ENCODE results near the gene CACNA1S. TPM values are rescaled to one million over a fixed set of nuclear protein-coding genes. Genes with fewer than 3 reads are reported as not detected.

The CACNA1S gene
- total and polyA plus RNA-seq, 2 of the 8 experiments (the other 6 are each of a cell fraction or from before 2014, with no cell fraction given), result 0.06 TPM; not detected in 1

- FAIRE-seq, result no peak
- no peak for TF ChIP-seq CBX5 (IDR thresholded peaks at IDR 0.05; ENCODE audit: low read depth, low read length)
- no peak for TF ChIP-seq ASH2L (IDR thresholded peaks at IDR 0.05; ENCODE audit: low read length)
- TF ChIP-seq POLR2A (IDR thresholded peaks at IDR 0.05; ENCODE audit: control extremely low read depth in 1 of 2, low read depth in 2 of 2, low read length in 2 of 2), result no peak
- no peak for TF ChIP-seq KDM4A (IDR thresholded peaks at IDR 0.05; ENCODE audit: low read depth, low read length, severe bottlenecking)
- no peak for TF ChIP-seq RNF2 (IDR thresholded peaks at IDR 0.05; ENCODE audit: borderline replicate concordance, low read depth, low read length, missing control alignments, poor library complexity, severe bottlenecking)
- TF ChIP-seq TAF7 (optimal IDR thresholded peaks at IDR 0.05; ENCODE audit: borderline replicate concordance, low read depth, low read length), result no peak
- no peak for TF ChIP-seq SUZ12 (IDR thresholded peaks at IDR 0.05; ENCODE audit: low read length)
- no peak for TF ChIP-seq SRF (IDR thresholded peaks at IDR 0.05; ENCODE audit: low read depth, low read length)
- no peak for TF ChIP-seq JUND (IDR thresholded peaks at IDR 0.05; ENCODE audit: low read length)
- no peak for TF ChIP-seq SIRT6 (IDR thresholded peaks at IDR 0.05; ENCODE audit: low read length)
- no peak for TF ChIP-seq GTF2F1 (IDR thresholded peaks at IDR 0.05; ENCODE audit: borderline replicate concordance, low read depth, low read length)
- no peak for TF ChIP-seq POLR2AphosphoS5 (IDR thresholded peaks at IDR 0.05; ENCODE audit: low read depth, low read length)
- no peak for TF ChIP-seq CHD2 (IDR thresholded peaks at IDR 0.05; ENCODE audit: low read length)
- TF ChIP-seq EZH2 (IDR thresholded peaks at IDR 0.05; ENCODE audit: low read depth, low read length, severe bottlenecking), result no peak
Observed at GRCh38 chr1:201019321-201019977, 92.8 kb downstream of the CACNA1S start.

More at GRCh38 chr1:201019321-201019977, 92.8 kb downstream of the CACNA1S start:
- Histone ChIP-seq H4K20me1 (replicated peaks in 1 of 2; ENCODE audit: control insufficient read depth in 1 of 2, insufficient read depth in 2 of 2, low read length in 2 of 2) (peaks cover 0 to 5% of the 10 kb centered on the region in 2 experiments), H2BK5ac (ENCODE audit: low read depth, low read length) (no peak overlapping the region), H2AFZ (ENCODE audit: low read length) (no peak overlapping the region), H3K9ac (replicated peaks in 1 of 4; ENCODE audit: extremely low read depth in 1 of 4, low read depth in 3 of 4, low read length in 3 of 4) (no peak overlapping the region), H4K8ac (ENCODE audit: extremely low read depth, insufficient read depth, low read length) (no peak overlapping the region), H3K4ac (replicated peaks; ENCODE audit: insufficient read length, low read depth, low read length) (no peak overlapping the region), H3K23ac (ENCODE audit: insufficient read length) (no peak overlapping the region), H2AK5ac (ENCODE audit: low read depth, low read length) (no peak overlapping the region), H4K91ac (replicated peaks; ENCODE audit: insufficient read length, low read length) (no peak overlapping the region), H3K4me2 (ENCODE audit: insufficient read depth in 1 of 2, low read depth in 2 of 2, low read length in 2 of 2) (no peak overlapping the region; a peak in 1 of 4 replicates), H2BK120ac (replicated peaks; ENCODE audit: low read depth, low read length) (no peak overlapping the region), H3K79me1 (ENCODE audit: low read depth, low read length) (peaks cover 11% of the 10 kb centered on the region), H3K27me3 (replicated peaks in 1 of 4; ENCODE audit: control insufficient read depth in 3 of 4, extremely low read depth in 1 of 4, insufficient read depth in 3 of 4, low read length in 3 of 4) (peaks cover 0 to 5% (median under 1%) of the 10 kb centered on the region in 4 experiments; a peak in 2 of 7 replicates), H2BK15ac (ENCODE audit: low read length) (no peak overlapping the region), H3K23me2 (ENCODE audit: low read depth, low read length) (peaks cover 16% of the 10 kb centered on the region; the same call in 1 of the 2 replicates), H3K79me2 (ENCODE audit: control insufficient read depth in 1 of 2, insufficient read depth in 2 of 2, low read length in 2 of 2) (peaks cover 0 to 32% of the 10 kb centered on the region in 2 experiments; a peak in 3 of 4 replicates), H3K9me3 (ENCODE audit: insufficient read depth in 2 of 2, low read depth in 1 of 2, low read length in 1 of 2) (no peaks in the 10 kb centered on the region), H3K4me1 (replicated peaks in 1 of 4; ENCODE audit: control insufficient read depth in 3 of 4, insufficient read depth in 4 of 4, low read length in 3 of 4) (peaks cover 17 to 46% (median 33%) of the 10 kb centered on the region in 4 experiments), H3K56ac (replicated peaks; ENCODE audit: insufficient read length, low read depth, low read length) (no peak overlapping the region), H2BK20ac (ENCODE audit: low read length) (no peak overlapping the region), H3K36me3 (ENCODE audit: control insufficient read depth in 2 of 4, insufficient read depth in 4 of 4, low read length in 3 of 4) (no peaks in the 10 kb centered on the region), H4K5ac (ENCODE audit: insufficient read length, low read depth, low read length) (no peak overlapping the region), H3K18ac (ENCODE audit: extremely low read depth, low read length) (no peak overlapping the region), H3K14ac (ENCODE audit: insufficient read length) (no peak overlapping the region), H2BK12ac (ENCODE audit: low read depth, low read length) (no peak overlapping the region), H3K27ac (ENCODE audit: low read depth, low read length) (no peak overlapping the region), H3K4me3 (ENCODE audit: extremely low read depth in 1 of 4, insufficient read depth in 2 of 4, low read depth in 3 of 4, low read length in 4 of 4) (no peak overlapping the region)
- ChIA-PET POLR2A (ENCODE audit: partially characterized antibody) (interaction anchor here (1.3 kb wide), 1 partner anchor 10 kb away, joined by 5 read pairs; no protein-coding TSS in a partner anchor), CTCF (ENCODE audit: partially characterized antibody) (interaction anchor here (0.6 to 23.5 kb wide), 17 partner anchors 9 to 585 kb away, joined by 3 to 532 read pairs (median 18); no protein-coding TSS in a partner anchor)
- no peak for DNase-seq (ENCODE audit: low read depth in 1 of 2, low spot score in 2 of 2)
- 88% methylated on average over 5 of the region's 5 CpGs; no CpG with 5 or more reads in 1 of the 2 experiments for WGBS, 2 experiments (ENCODE audit: extremely low coverage in 1 of 2, insufficient coverage in 1 of 2, insufficient read length in 1 of 2, insufficient replicate concordance in 2 of 2, low coverage in 1 of 2, low lambda C conversion rate in 2 of 2, missing lambda C conversion rate in 1 of 2)

Measured in H1 (cell line).